Glomerular endothelial cell (primary cell): ENCODE results near the gene COL5A1. TPM values are rescaled to one million over a fixed set of nuclear protein-coding genes. Genes with fewer than 3 reads are reported as not detected.

Source experiments
- DNase-seq: peaks from one replicate; pipeline ENCODE4 v3.0.0-alpha.2; 2011; ENCODE audit warnings: low read depth, low spot score; ENCODE audit errors: extremely low read depth
- total RNA-seq: library from RNA; depleted of rRNA; stranded (reverse); fragments of >200 nt; gene quantifications from 2 replicates; pipeline ENCODE4 v1.2.3, GENCODE V29; 2015

Gene COL5A1
- 185 and 366 TPM in 2 replicates for total RNA-seq

DNA sequence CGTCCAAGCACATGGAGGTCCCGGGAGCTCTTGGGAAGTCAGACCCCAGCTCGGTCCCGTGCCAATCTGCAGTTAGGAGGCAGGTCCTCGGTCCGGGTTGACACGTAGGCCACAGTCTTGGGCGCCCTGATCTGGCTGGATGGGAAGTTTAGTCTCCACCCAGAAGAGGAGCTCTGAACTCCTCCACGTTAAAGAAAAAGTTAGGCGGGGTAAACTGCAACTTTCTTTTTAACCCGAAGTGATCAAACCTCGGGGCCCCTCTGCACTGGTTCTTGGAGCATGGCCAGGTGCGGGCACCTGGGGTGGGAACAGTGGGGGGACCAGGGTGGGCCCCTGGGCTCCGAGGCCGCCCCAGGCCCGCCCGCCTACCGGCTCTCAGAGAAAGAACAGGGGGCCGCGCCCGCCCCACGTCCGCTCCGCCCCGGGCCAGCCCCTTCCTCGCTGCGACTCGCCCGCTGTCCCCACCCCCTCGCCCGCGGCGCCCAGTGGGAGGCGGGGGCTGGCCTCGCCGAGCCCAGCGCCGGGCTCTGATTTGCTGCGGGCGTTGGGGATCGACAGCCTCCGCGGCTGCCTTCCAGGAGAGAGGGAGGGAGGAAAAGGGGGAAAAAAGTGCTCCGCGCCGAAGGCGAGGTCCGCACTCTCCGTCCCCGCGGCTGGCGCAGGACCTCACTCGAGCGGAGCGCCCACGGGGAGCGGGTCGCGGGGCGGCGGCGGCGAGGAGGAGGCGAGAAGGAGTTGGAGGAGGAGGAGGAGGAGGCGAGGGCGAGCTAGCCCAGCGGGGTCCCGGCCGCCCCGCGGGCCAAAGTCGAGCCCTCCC, at the start of gene COL5A1:
COL5A1 (plus strand) TSS at position 631 of the 817 bp plus-strand sequence. CDS start 385 bp downstream, outside the sequence.
- DNase-seq = no peak

DNA sequence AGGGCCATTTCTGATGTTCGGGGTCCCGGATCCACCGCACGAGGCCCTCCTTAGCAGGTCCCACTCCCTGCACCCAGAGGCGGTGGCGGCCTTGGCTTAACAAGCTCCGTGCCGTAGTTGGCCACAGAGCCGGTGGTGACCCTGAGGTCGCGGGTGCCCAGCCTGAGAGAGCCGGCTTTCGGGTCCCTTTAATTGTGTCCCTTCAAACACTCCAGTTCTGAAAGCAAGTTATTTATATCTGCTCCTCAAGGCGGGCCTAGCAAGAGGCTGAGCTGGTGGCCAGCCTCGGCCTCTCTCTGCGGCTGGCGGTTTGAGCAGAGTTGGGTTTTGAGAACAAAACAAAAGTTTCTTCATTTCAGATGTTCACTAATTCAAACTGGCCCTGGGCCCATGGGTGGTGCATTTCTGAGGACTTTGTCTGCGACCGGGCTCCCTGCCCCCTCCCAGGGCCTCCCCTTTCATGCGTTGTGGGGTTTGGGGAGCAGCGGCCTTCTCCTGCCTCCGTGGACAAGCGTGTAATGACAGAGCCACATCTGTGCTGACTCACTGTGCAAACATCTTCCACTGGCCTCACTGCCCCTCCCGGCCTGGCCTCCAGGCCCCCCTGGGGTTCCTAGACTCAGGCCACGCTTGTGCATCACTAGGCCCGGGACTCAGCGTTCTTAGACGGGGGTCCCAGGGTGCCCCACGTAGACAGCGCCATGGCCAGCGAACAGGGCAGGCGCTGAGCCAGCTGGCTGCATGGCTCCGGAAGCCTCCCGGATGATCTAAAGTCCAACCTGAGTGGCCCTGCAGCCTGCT, 49.4 kb upstream of the COL5A1 start:
- DNase-seq = no peak

DNA sequence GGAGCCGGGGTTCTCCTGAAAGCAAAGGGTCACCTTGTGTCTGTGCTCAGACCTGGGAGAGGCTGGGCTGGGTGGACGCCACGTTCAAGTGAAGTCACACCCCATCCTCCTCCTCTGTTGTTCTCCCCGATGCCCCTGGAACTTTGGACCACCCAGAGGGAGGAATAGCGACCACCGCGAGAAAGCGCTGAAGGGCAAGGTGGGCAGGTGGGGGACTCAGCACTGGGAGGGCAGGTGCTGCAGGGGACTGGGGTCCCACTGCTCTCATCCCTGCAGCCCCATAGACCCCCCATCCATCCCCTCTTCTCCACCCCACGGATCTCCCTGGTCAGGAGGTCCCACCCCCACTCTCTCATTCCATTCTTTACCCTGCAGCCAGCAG, 48.8 kb upstream of the COL5A1 start:
- DNase-seq = no peak

DNA sequence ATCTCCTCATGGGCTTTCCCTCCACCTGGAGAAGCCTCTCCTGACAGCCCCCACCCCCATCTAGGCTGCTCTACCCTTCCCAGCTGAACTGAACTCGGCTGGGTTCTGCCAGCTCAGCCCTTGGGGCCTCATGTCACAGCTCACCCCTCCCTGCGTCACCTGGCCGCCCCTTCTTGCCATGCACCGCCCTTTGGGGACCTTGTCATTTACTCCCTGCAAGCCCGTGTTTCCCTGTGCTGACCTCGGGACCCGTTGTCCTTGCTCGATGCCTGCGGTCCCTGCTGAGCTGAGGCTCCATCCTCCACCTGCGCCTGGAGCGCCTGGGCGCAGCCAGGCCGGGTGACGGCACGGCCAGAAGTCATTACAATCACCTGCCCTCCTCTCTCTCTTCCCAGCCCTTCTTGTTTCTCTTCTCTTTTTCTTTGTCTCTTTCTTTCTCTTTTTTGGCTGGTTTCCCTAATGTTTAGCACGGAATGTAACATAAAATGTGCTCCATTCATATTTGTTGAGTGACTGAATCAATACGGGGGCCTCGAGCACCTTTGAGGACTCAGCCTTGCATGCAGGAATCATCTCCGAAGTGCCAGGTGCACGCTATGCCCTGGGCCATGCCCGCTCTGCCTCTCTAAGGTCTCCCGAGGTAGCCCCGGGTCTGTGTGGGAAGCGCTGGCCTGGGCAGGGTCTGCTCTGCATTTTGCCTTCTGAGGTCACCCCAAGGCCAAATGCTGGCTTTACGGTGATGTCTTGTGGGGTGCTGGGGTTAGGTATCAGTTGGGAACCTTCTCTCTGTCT, 48.1 kb upstream of the COL5A1 start:
- DNase-seq = no peak

DNA sequence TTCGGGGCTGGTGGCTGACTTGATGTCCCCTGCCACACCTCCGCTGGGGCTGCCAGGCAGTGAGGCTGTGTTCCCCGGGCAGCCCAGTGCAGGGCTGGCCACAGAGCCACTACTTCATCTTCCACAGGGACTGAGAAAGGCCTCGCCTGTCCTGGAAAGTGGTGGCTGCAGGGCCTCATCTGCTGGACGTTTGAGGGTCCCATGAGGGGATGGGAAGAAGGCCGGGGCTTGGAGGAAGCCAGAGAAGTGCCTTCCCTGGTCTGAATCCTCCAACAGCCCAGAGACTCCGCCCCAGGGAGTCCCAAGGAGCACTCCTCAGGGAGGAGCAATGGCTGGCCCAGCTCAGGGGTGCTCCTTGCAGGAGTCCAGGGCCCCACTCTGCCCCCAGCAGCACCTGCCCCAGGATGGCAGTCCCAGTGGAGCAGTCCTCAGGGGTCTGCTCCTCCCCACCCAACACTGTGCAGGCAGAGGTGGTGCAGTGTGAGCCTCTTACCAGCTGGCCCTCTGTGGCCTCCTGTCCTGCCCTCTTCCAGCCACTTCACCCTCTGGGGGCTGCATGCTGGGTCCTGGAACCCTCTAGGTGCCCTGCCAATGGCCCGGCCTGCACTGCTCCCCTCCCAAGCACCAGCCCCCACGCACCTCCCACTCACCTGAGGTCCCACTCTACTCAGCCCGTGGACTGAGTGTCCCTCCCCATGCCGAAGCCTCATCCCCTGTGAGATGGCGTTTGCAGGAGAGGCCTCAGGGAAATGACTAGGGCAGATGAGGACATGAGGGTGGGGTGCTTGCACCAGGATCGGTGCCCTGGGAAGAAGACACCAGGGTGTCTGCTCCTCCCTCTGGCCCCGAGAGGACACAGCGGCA, 47.3 kb upstream of the COL5A1 start:
- DNase-seq = no peak

DNA sequence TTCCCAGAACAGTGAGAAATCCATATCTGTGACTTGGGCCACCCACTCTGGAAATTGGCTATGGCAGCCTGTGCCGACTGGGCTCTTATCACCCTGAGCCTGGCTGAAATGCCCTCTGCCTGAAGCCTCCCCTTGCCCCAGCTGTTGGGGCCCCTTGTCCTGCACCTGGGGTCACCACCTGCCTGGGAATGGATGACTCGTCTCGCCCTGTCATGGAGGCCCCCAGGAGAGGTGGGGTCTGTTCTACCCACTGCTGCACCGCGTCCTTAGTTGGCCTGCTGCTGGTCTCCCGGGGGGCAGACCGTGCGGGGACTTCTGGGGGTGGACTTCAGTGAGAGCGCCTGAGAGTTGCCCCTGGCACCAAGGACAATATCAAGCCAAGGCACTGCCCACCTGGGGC, 46.6 kb upstream of the COL5A1 start:
- DNase-seq = no peak

DNA sequence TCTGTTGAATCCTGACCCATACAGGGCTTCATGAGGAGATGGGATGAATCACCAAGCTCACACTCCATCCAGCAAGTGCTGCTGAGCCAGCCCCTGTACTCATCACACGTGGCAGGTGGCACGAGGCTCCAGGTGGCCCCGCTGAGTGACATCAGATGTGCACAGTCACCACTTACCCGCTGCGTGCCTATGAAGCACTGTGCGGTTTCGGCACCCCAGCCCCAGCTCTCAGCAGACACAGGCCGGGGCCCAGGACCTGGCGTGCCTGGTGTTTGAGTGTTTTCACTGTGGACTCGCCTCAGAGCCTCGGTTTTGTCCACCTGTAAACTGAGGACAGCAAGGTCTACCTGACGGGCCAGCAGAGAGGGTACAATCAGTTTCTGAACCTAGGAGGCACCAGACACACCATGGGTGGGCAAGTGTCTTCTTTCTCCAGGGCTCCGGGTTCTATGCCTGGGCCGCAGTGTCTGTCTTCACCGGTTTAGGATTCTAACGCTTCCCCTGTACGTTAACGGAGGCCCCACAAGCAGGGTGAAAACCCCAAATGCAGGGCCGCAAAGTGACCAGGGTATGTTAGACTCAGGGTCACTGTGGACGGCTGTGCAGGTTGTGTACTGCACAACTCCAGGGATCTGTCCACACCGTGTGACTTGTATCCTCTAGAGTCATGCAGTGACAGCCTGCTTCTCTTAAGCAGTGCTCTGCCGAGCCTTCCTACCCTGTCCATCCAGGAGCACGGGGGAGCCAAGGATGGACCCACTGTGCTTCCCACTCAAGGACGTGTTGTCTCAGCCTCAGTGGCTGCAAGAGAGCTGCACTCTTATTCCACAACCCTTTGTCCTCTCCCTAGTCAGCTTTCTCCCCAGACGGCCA, 44.3 kb upstream of the COL5A1 start:
- no peak for DNase-seq

DNA sequence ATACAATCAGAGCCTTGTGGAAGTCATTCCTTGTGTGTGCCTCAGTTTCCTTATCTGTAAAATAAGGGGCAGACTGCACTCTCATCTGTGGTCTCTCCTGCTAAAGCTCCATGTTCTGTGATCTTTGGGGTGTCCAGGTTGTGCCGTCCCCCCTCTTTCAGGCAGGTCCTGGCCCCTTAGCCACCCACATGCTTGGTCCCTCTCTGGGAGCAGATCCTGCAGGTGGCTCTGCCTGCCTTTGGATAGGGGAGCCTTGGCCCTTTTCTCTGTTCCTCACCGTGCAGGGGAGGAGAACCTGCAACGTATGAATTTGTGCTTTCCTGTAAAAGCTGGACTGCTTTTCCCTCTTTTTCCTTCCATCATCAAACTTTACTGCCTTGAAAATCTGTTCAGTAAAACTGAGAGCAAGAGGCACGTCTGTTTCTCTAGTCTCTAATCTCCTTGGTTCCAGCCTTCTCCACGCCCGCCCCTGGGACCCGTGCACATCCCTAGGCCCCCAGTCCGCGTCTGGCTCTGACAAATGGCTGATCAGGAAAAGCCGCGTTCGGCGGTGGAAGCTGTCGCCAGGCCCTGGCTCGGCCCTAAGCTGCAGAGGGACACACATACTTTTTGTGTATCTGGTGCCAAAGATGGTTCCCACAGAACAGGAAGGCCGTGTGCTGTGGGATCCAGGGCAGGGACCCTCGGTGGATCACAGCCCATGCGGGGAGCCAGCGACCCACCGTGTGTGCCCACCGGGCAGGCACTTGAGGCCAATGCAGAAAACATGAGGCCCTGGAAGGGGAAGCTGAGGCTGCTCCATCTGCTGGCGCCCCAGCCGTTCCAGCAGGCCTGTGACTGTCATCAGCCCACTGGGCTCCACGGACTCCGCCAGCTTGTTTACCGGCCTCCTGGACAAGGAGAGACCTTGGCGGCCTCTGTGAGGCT, 43.4 kb upstream of the COL5A1 start:
- DNase-seq = no peak

DNA sequence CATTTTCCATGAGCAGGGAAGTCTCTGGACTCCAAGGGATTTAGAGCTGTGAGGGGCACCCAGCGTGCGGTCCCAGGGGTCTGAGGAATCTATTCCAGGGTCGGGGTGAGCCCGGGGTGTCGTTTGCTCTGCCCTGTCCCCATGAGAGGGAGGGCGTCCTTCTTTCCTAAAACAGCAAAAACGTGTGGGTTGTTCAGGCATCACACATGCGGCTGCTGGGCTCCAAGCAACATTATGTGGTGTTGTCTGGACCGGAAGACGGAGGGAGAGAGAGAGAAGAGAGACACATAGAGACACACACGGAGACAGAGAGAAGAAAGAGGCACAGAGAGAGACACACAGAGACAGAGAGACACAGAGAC, 42.7 kb upstream of the COL5A1 start:
- DNase-seq = no peak

DNA sequence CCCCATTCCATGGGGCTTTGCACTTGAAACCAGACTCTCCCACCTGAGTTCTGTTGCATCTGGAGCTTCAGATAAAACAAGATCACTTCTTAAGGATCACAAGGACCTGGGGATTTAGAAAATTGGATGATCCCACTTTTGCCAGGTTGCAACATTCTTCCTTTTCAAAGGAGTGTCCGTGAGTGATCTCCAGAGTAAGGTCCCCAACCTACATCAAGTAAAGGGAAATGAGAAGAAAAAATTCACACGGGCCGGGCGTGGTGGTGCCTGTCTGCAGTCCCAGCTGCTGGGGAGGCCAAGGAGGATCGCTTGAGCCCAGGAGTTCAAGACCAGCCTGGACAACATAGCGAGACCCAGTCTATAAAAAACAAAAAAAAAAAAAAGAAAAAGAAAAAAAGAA, 41.2 kb upstream of the COL5A1 start:
- DNase-seq = no peak

DNA sequence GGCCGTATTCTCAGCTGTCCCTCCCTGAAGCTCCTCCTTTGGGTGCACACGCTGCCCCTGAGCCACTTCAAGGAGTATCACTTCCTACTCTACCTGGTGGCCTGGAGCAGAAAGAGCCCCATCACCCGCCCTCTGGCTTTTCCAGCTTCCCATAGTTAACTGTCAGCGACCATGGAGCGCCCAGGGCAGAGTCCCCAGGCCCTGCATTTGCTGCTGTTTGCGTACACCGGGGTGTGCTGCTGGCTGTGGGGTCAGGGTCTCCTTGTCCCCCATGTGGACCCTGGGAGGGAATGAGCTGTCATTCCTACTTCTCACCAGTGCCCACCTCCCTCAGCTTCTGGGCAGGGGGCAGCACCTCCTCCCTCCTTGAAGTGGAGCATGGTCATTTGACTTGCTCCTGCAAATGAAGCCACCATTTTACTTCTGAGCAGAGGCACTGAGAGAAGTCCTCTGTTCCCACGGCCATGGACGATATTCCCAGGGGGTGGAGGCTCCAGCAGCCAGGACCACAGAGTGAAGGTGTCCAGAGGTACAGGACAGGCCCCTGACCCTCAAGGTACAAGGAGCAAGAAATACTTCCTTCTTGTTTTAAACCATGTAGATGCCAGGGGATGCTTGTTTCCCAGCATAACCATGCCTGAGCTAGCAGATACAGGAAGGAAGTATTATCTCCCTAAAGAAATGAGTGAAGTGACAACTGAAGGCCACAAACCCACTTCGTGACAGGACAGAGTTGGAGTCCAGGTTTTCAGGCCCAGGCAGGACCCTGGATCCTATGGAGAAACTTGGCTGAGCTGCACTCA, 40.6 kb upstream of the COL5A1 start:
- no peak for DNase-seq

DNA sequence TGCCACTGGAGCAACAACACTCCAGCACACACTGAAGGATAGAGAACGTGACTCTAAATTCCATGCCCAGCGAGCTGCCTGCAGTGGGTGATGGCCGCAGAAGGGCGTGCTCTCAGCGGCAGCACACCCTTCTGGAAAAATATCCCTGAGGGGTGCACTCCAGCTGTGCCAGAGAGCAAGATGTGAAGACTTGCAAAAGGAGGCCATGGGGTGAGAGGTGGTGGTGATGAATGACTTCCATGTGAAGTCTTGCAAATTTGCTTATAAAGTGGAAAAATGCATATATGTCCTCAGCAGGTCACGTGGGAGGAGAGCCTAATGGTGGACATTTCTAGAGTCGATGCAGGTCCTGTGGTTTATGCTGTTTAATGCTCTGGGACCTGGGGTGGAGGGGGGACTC, 39.8 kb upstream of the COL5A1 start:
- no peak for DNase-seq

DNA sequence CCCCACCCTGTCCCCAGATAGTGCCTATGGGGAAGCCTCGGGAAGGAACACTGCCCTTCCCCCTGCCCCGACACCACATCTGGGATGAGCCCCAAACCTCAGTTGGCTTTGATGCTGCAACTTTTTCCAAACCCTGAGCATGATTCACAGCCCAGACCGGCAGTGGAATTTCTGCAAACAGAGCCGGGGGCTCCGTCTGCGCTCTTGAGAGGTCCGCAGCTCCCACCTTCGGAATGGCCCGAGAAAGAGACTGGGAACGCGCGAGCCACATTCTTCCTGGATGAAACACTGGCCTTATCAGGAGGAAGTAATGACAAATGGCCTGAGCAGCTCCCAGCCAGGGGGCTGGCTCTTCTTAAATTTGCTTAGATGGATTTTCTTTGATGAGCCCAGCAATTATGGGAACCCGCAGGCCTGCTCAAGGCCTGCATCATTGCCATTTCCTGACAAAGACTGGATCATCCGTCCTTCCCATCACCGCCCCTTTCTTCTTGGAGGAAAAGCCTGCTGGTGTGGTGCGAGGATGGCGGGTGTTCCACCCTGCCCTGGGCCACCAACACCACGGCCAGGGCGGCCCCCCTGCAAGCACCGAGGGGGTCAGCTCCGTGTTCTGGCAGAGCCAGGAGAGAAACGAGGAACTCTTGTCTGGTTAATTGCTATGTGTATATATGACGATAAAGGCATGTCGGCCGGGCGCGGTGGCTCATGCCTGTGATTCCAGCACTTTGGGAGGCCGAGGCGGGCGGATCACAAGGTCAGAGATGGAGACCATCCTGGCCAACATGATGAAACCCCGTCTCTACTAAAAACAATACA, 38.8 kb upstream of the COL5A1 start:
- DNase-seq = peak; percentile 45

DNA sequence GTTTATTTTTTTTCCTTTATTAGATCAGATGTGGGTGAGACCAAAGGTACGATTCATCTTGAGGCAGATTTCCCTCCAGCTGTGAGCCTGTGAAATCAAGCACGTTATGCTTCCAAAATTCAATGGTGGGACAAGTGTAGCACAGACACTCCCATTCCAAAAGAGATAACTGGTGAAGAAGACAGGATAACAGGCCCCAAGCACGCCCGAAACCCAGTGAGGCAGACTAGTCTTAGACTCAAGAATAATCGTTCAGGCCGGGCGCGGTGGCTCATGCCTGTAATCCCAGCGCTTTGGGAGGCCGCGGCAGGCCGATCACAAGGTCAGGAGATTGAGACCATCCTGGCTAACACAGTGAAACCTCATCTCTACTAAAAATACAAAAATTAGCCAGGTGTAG, 36.8 kb upstream of the COL5A1 start:
- no peak for DNase-seq

DNA sequence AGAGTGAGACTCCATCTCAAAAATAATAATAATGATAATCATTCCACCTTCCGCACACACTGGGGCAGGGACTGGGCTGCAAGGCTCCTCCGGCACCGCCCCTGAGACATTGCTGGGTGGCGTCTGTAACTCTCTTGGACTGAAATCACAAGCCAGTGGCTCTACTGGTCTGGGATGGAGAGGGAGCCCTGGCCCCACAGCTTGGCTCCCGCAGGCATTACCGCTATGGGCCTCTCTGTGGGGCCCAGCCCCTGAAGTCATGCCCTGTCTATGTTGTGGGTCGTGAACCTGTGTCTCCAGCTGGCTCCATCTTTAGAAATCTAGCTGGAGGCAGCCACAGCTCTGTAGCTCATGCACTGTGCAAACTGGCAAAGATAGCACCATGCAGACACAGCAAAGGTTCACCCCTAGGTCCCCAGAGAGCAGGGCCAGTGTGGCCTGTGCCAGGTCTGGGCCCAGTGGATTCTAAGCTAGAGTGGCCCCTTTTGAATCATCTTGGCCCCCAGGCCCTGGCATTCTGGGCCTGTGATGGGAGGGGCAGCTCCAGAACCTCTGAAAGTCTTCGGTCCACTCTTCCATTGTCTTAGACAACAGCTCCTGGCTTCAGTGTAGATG, 36.1 kb upstream of the COL5A1 start:
- no peak for DNase-seq

DNA sequence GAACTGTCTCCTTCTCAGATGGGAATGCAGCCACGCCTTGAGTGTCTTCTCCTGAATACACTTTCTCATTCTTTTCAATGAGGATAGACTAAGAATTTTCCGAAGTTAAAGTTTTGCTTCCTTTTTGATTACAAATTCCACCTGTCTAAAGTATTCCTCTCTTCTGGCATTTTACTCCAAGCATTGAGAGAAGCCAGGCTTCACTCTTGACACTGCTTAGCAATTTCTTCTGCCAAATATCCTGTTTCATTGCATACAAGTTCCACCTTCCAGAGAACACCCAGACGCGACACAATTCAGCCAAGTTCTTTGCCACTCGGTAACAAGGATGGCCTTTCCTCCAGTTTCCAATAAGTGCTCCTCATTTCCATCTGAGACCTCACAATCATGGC, 35.6 kb upstream of the COL5A1 start:
- DNase-seq = no peak
